Colon (tissue), 2 donors: Measurements from ENCODE around the gene NUTM2A.
"Not testable (repeated sequence)": the region's sequence is repeated elsewhere in the genome, so short reads cannot be mapped to it uniquely, and the experiment has no call there.

Source experiments
- FAIRE-seq: peaks from 2 replicates; lab custom pipeline; 2012; peaks lifted over from hg19 to GRCh38; lab: Jason Lieb, UNC
- donor health status: control.
- donor health status: control.

Gene NUTM2A

DNA sequence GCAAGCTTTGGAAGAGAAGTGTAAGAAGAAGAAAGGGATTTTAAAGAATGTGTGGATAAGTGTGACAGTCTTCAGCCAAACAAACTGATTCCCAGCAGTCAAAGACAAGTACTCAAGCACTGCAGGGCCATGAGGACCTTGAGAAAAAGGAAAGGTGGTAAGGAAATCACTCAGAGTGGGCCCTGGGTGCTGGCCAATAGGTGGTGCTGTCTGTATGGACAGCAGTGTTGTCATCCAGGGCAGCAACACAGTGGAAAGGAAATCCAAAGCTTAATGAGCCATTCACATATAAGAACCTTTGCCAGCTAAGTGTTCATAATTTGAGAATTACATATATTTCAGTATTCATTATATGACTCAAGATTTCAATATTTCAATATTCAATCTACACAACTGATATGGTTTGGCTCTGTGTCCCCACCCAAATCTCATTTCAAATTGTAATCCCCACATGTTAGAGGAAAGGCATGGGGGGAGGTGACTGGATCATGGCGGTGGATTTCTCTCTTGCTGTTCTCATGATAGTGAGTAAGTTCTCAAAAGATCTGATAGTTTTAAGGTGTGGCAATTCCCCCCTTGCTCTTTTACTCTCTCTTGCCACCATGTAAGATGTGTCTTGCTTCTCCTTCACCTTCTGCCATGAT is 55.6 kb downstream of the NUTM2A start:
- FAIRE-seq: not testable (repeated sequence)
